Hypothalamus (tissue), 51 donors: ENCODE data around the gene SEC31B.

ENCODE experiments used
- DNase-seq, 51 donors: peaks; one replicate each; lab custom pipeline; 2025; lab: John Stamatoyannopoulos, UW

SEC31B gene

GRCh38 chr10:100504096-100504495, 15.6 kb downstream of the SEC31B start:
- no peak for DNase-seq

DNA sequence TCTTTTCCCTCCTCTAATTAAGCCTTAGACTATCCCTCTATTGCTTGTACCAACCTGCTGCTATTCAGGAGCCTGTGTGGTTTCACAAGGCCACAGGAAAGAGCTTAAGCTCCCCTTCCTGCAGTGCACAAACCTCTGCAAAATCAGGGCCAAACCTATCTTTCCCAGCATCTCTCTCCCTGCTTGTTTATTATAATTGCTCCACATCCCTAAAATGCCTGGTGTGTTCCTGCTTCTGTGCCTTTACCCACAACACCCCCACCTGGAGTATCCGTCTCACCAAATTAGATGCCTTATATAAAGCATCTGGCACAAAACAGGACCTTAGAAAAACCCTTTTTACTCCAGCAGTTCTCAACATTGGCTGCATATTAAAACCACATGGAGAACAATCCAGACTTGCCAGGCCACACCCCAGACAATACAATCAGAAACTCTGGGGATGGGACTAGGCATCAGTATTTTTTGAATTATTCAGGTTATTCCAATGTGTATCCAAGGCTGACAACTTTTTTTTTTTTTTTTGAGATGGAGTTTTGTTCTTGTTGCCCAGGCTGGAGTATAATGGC, 16.7 kb downstream of the SEC31B start:
- DNase-seq: no peak

- no peak for DNase-seq
These were observed 18.2 kb downstream of the SEC31B start for GRCh38 chr10:100501423-100501822.

- no peak for DNase-seq
These were observed 21.6 kb downstream of the SEC31B start for GRCh38 chr10:100498059-100498458.

DNA sequence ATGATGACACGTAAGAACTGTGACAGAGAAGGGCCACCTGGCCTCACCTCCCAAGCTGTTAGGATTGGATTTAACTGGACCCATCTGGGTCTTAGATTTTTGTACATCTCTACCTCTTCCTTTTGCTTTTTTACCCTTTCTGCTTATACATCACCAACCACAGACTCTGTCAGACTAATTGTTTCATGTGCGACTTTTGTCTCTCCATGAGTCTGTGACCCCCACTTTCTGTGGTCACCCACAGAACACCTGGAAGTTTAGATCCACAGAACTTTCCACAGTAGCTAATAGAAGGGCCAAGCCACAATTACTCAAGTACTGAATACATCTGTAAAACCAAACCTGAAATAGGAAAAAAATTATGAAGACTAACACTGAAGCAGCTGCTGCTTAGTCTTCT, 23.1 kb downstream of the SEC31B start:
- no peak for DNase-seq

- DNase-seq: no peak
These were observed 29.1 kb downstream of the SEC31B start for GRCh38 chr10:100490531-100490930.

GRCh38 chr10:100489396-100489795, 30.3 kb downstream of the SEC31B start:
- DNase-seq: no peak

DNA sequence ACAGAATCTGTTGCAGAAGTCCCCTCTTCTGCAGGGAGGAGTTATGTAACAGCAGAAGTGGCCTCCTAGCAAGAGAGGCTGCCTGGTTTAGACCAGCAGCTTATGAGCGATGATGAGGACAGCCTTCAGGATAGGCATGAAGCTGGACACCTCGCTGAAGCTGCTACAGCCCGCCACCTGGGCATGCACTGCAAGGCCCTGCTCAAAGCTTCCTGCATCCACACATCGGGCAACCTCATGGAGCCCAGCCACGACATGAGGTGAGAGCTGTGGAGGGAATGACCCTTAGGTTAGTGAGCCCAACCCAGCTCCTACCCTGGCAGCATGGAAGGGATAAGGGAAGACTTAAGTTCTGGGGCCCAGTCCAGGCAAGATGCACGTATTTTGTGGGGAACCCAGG, 32.1 kb downstream of the SEC31B start:
- DNase-seq: no peak

DNA sequence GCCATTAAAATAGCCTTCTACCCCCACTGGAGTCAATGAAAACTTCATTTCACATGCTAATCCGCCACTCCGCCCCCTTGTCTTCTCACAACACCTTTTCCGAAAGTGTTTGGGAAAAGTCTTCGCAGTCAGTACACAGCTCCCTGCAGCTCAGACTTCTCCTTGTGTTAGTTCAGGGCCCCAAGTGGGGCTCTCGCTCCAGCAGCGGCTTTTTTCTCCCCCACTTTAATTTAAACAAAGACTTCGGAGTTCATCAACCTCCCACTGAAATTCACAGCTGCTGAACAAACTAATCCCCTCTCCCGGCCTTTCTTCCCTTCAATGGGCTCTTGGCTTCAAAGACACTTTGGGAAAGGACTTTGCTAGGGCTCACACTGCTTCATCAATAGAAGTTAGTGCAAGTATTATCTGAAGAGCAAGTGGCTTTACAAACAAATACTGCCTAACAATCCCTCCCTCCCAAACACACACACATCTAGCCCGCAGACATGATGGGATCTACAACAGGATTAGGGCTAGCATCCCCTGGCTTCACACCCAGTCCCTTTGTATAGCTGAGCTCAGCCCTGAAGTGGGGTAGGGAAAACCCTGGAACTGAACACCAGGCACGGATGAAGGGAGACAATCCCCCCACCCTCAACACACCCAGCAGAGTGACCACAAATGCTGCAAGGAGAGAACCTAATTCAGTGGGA, 33.7 kb downstream of the SEC31B start:
- DNase-seq: no peak

DNA sequence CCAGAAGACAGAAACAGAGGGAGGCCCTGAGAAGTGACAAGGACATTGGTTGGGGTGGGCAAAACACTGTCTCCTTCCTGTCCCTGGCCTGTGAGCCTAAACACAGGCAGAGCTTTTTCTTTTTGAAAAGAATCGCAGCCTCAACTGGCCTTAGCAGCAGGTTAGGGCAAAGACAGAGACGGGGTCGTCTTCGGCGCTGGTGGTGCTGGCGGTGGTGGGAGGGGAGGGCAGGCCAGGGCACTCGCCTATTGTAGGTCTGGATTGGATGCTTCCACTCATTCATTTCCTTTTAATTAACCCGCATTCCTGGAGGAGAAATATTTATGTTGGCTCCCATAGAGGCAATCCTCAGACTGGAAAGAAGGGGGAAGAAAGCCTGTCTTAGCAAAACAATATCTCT, 34.3 kb downstream of the SEC31B start:
- no peak for DNase-seq

- DNase-seq: no peak
These were observed 35.6 kb downstream of the SEC31B start for GRCh38 chr10:100483876-100484666.

- no peak for DNase-seq
These were observed 36.9 kb downstream of the SEC31B start for GRCh38 chr10:100482834-100483185.

DNA sequence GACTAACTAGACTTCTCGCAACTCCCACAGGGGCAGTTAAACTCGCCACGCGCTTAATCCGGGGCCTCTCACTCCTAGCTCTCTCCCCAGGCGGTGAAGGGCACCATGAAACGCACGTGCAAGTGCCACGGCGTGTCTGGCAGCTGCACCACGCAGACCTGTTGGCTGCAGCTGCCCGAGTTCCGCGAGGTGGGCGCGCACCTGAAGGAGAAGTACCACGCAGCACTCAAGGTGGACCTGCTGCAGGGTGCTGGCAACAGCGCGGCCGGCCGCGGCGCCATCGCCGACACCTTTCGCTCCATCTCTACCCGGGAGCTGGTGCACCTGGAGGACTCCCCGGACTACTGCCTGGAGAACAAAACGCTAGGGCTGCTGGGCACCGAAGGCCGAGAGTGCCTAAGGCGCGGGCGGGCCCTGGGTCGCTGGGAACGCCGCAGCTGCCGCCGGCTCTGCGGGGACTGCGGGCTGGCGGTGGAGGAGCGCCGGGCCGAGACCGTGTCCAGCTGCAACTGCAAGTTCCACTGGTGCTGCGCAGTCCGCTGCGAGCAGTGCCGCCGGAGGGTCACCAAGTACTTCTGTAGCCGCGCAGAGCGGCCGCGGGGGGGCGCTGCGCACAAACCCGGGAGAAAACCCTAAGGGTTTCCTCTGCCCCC, 37.4 kb downstream of the SEC31B start:
- DNase-seq: peak in 49 of 51 donors; percentile 4 to 80 (median 45)

- peak; percentile 8 to 88 (median 63) for DNase-seq
These were observed 38.1 kb downstream of the SEC31B start for GRCh38 chr10:100481462-100482081.

- no peak for DNase-seq
These were observed 39.7 kb downstream of the SEC31B start for GRCh38 chr10:100480002-100480401.

GRCh38 chr10:100479037-100479436, 40.6 kb downstream of the SEC31B start:
- DNase-seq: no peak

- DNase-seq: no peak
These were observed 41.7 kb downstream of the SEC31B start for GRCh38 chr10:100477970-100478369.

DNA sequence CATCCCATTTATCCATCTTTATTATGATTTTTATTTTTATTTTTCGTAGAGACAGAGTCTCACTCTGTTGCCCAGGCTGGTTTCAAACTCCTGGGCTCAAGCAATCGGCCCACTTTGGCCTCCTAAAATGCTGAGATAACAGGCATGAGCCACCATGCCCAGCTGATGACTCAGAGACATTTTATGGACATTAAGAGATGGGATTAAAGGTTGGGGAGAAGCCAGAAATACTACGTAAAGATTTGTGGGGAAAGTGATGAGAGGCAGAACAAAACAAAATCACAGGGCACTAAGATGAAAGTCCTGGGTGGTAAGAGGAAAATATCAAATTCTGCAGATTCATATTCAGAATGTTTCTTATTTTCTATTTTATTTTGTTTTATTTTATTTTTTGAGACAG, 49.3 kb downstream of the SEC31B start:
- DNase-seq: no peak

DNA sequence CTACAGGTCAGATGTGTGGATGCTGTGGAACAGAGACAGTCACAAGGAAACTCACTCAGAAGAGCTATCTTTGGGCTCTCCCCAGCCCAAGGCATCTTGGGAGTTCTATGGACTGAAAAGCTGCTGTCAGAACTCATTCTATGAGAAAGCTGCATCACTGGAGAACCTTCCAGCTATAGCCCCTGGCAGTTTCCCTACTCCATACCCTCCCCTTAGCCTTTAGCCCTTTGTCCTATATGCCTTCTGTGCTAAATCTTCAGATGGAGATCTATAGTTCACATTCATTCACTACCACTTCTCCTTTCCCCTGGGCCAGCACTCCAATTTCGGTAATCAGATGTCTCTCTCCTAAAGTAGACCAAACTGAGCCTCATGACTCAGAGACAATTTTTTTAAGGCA, 49.9 kb downstream of the SEC31B start:
- DNase-seq: no peak

DNA sequence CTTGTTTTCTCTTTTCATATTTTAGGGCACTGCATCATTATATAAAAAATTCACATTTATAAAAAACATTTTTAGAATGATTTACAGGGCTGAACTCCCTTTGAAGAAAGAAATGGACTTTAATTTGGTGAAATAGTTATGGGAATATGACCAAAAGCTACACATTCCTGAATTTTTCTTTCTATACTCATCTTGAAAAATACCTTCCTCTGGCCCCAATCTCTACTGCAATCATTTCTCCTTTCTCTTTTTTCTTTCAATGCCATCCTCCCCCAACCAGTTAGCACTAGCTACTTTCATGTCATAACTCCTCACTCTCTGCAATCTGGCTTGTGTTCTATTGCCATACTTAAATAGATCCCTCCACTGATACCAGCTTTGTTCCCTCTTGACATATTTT, 50.7 kb downstream of the SEC31B start:
- no peak for DNase-seq

DNA sequence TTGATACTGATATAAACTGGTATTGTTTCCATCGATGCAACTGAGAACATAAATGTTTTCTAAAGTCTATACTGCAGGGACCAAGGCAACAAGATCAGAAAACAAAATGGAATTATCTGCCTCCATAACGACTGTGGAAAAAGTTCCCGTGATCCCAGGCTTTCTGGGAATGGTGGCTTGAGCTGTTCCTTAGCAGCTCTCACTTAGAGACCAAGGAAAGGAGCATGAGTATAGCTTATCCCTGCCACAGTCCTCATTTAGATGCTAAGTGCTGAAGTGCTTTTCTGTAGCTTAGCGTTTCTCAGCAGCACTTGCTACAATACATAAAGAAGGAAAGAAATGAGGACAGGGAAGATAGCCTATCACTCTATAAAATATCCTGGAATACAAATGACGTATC, 51.3 kb downstream of the SEC31B start:
- no peak for DNase-seq
